ENCODE measurements around the gene GNG7. TPM values are rescaled to one million over a fixed set of nuclear protein-coding genes. Genes with fewer than 3 reads are reported as not detected.
A peak's percentile ranks its signal among the peaks of the same experiment; 100 is the strongest.
"Not testable (repeated sequence)": the region's sequence is repeated elsewhere in the genome, so short reads cannot be mapped to it uniquely, and the experiment has no call there.

GNG7 gene
- total RNA-seq, 2 experiments from 2014 or later: 1.1 to 1.2 TPM

- Mint-ChIP-seq H3K27me3 (no peaks in the 10 kb centered on the region), H3K4me1 (peaks cover 61% of the 10 kb centered on the region)
- POLR2A ChIA-PET: no interaction called here
These were observed 77.9 kb downstream of the GNG7 start for GRCh38 chr19:2624537-2625091.

GRCh38 chr19:2623798-2624197, 78.7 kb downstream of the GNG7 start:
- Mint-ChIP-seq H3K4me3 (no peak overlapping the region), H3K4me1 (peaks cover 64% of the 10 kb centered on the region), H3K27me3 (no peaks in the 10 kb centered on the region), H3K36me3 (ENCODE audit: low read depth) (peaks cover 5% of the 10 kb centered on the region), H3K9me3 (peaks cover 13% of the 10 kb centered on the region), H3K27ac (no peak overlapping the region)
- ChIA-PET CTCF (interaction anchor here (1.1 kb wide), 1 partner anchor 13 kb away, joined by 3 read pairs; no protein-coding TSS in a partner anchor), POLR2A (no interaction called here)
- DNase-seq: no peak

More at GRCh38 chr19:2624537-2625091, 77.9 kb downstream of the GNG7 start:
- peaks cover 18% of the 10 kb centered on the region for H3K9me3 Mint-ChIP-seq
- DNase-seq: no peak
- no peak overlapping the region for H3K27ac Mint-ChIP-seq
- H3K36me3 Mint-ChIP-seq (ENCODE audit: low read depth): peaks cover 12% of the 10 kb centered on the region
- CTCF ChIA-PET: interaction anchor here (0.6 to 1.9 kb wide), 3 partner anchors 8 to 182 kb away, joined by 3 to 5 read pairs (median 4); no protein-coding TSS in a partner anchor
- H3K4me3 Mint-ChIP-seq: no peak overlapping the region

- H3K9me3 Mint-ChIP-seq; POLR2A ChIA-PET; H3K27me3 Mint-ChIP-seq; DNase-seq; H3K36me3 Mint-ChIP-seq (ENCODE audit: low read depth): not testable (repeated sequence)
- H3K4me3 Mint-ChIP-seq: peak overlapping the region; percentile 49
- peak overlapping the region; percentile 97 for H3K27ac Mint-ChIP-seq
- H3K4me1 Mint-ChIP-seq: peaks cover 66% of the 10 kb centered on the region
- CTCF ChIA-PET: interaction anchor here (1.8 to 3.9 kb wide), 3 partner anchors 9 to 145 kb away, joined by 5 to 22 read pairs (median 18); partner anchors contain the start of gene GADD45B
These were observed 80.0 kb downstream of the GNG7 start for GRCh38 chr19:2622371-2622961.

GRCh38 chr19:2619076-2619475, 83.4 kb downstream of the GNG7 start:
- no peaks in the 10 kb centered on the region for H3K36me3 Mint-ChIP-seq (ENCODE audit: low read depth)
- DNase-seq: no peak
- no peaks in the 10 kb centered on the region for H3K27me3 Mint-ChIP-seq
- peak overlapping the region; percentile 58 for H3K4me3 Mint-ChIP-seq
- peaks cover 2% of the 10 kb centered on the region for H3K9me3 Mint-ChIP-seq
- CTCF ChIA-PET: interaction anchor here (0.8 to 3.9 kb wide), 5 partner anchors 9 to 145 kb away, joined by 4 to 22 read pairs (median 4); partner anchors contain the start of gene GADD45B
- peaks cover 67% of the 10 kb centered on the region for H3K4me1 Mint-ChIP-seq
- POLR2A ChIA-PET: interaction anchor here (1.3 kb wide), 1 partner anchor 143 kb away, joined by 6 read pairs; the partner anchor contains the start of gene GADD45B
- peak overlapping the region; percentile 97 for H3K27ac Mint-ChIP-seq

- peaks cover 2% of the 10 kb centered on the region for H3K9me3 Mint-ChIP-seq
- peak overlapping the region; percentile 23 for H3K4me3 Mint-ChIP-seq
- H3K36me3 Mint-ChIP-seq (ENCODE audit: low read depth): no peaks in the 10 kb centered on the region
- peak overlapping the region; percentile 97 for H3K27ac Mint-ChIP-seq
- POLR2A ChIA-PET: interaction anchor here (0.7 to 1.3 kb wide), 2 partner anchors 19 to 143 kb away, joined by 3 to 6 read pairs; partner anchors contain the start of gene GADD45B
- CTCF ChIA-PET: interaction anchor here (0.6 to 1.4 kb wide), 5 partner anchors 8 to 145 kb away, joined by 4 read pairs; partner anchors contain the start of gene GADD45B
- peaks cover 68% of the 10 kb centered on the region for H3K4me1 Mint-ChIP-seq
- H3K27me3 Mint-ChIP-seq: no peaks in the 10 kb centered on the region
- peak; percentile 63 for DNase-seq
These were observed 83.9 kb downstream of the GNG7 start for GRCh38 chr19:2618611-2619010.

- Mint-ChIP-seq H3K36me3 (ENCODE audit: low read depth) (no peaks in the 10 kb centered on the region), H3K4me1 (peaks cover 76% of the 10 kb centered on the region), H3K27ac (peak overlapping the region; percentile 97), H3K4me3 (peak overlapping the region; percentile 37), H3K27me3 (no peaks in the 10 kb centered on the region), H3K9me3 (peaks cover 2% of the 10 kb centered on the region)
- ChIA-PET POLR2A (interaction anchor here (1.3 to 1.8 kb wide), 3 partner anchors 141 to 142 kb away, joined by 5 to 6 read pairs (median 5); partner anchors contain the start of gene GADD45B), CTCF (interaction anchor here (0.6 to 2.2 kb wide), 9 partner anchors 8 to 144 kb away, joined by 3 to 8 read pairs (median 5); no protein-coding TSS in a partner anchor)
- no peak for DNase-seq
These were observed 84.9 kb downstream of the GNG7 start for GRCh38 chr19:2617393-2618165.

GRCh38 chr19:2616741-2617392, 85.6 kb downstream of the GNG7 start:
- peaks cover 2% of the 10 kb centered on the region for H3K9me3 Mint-ChIP-seq
- no peaks in the 10 kb centered on the region for H3K36me3 Mint-ChIP-seq (ENCODE audit: low read depth)
- peaks cover 73% of the 10 kb centered on the region for H3K4me1 Mint-ChIP-seq
- CTCF ChIA-PET: interaction anchor here (0.6 to 2.2 kb wide), 9 partner anchors 9 to 263 kb away, joined by 3 to 9 read pairs (median 5); partner anchors contain the start of gene GADD45B
- no peak overlapping the region for H3K4me3 Mint-ChIP-seq
- POLR2A ChIA-PET: interaction anchor here (0.6 to 1.8 kb wide), 3 partner anchors 140 to 699 kb away, joined by 3 to 5 read pairs (median 5); partner anchors contain the start of gene GADD45B
- H3K27me3 Mint-ChIP-seq: no peaks in the 10 kb centered on the region
- peak; percentile 63 for DNase-seq
- peak overlapping the region; percentile 97 for H3K27ac Mint-ChIP-seq

- no peak overlapping the region for H3K27ac Mint-ChIP-seq
- CTCF ChIA-PET: interaction anchor here (1.0 to 2.2 kb wide), 4 partner anchors 8 to 139 kb away, joined by 4 to 9 read pairs (median 6); partner anchors contain the start of gene GADD45B
- no peaks in the 10 kb centered on the region for H3K36me3 Mint-ChIP-seq (ENCODE audit: low read depth)
- H3K4me3 Mint-ChIP-seq: no peak overlapping the region
- peaks cover 2% of the 10 kb centered on the region for H3K9me3 Mint-ChIP-seq
- H3K4me1 Mint-ChIP-seq: peaks cover 65% of the 10 kb centered on the region
- POLR2A ChIA-PET: interaction anchor here (1.4 to 1.8 kb wide), 2 partner anchors 139 to 140 kb away, joined by 5 read pairs; partner anchors contain the start of gene GADD45B
- no peaks in the 10 kb centered on the region for H3K27me3 Mint-ChIP-seq
- no peak for DNase-seq
These were observed 86.7 kb downstream of the GNG7 start for GRCh38 chr19:2615782-2616181.

- ChIA-PET CTCF (interaction anchor here (0.6 to 2.0 kb wide), 15 partner anchors 11 to 329 kb away, joined by 3 to 12 read pairs (median 4); partner anchors contain the start of gene GADD45B), POLR2A (interaction anchor here (1.0 kb wide), 1 partner anchor 138 kb away, joined by 6 read pairs; the partner anchor contains the start of gene GADD45B)
- H3K4me3 Mint-ChIP-seq: no peak overlapping the region
- peak; percentile 59 for DNase-seq
- peaks cover 60% of the 10 kb centered on the region for H3K4me1 Mint-ChIP-seq
- no peaks in the 10 kb centered on the region for H3K36me3 Mint-ChIP-seq (ENCODE audit: low read depth)
- H3K27ac Mint-ChIP-seq: no peak overlapping the region
- H3K9me3 Mint-ChIP-seq: peaks cover 2% of the 10 kb centered on the region
- H3K27me3 Mint-ChIP-seq: peaks cover 6% of the 10 kb centered on the region
These were observed 88.8 kb downstream of the GNG7 start for GRCh38 chr19:2613507-2614295.

- no peak for DNase-seq
- no peak overlapping the region for H3K4me3 Mint-ChIP-seq
- no peaks in the 10 kb centered on the region for H3K36me3 Mint-ChIP-seq (ENCODE audit: low read depth)
- H3K27me3 Mint-ChIP-seq: peaks cover 11% of the 10 kb centered on the region
- ChIA-PET POLR2A (interaction anchor here (0.6 kb wide), 1 partner anchor 170 kb away, joined by 4 read pairs; no protein-coding TSS in a partner anchor), CTCF (interaction anchor here (1.4 to 3.7 kb wide), 7 partner anchors 10 to 148 kb away, joined by 3 to 30 read pairs (median 7); partner anchors contain the start of gene GADD45B)
- H3K9me3 Mint-ChIP-seq: peaks cover 2% of the 10 kb centered on the region
- no peak overlapping the region for H3K27ac Mint-ChIP-seq
- peaks cover 61% of the 10 kb centered on the region for H3K4me1 Mint-ChIP-seq
These were observed 89.8 kb downstream of the GNG7 start for GRCh38 chr19:2612619-2613249.

Measured in activated CD4-positive, alpha-beta T cell treated with anti-CD3 and anti-CD28 coated beads, Interleukin-2, amount 10 ng/mL, durations not matched to agents 7 days and 5 days (primary cell).